Parathyroid adenoma (tissue), 2 donors: ENCODE data around the gene C20orf204.

Experiments used
- H2AFZ ChIP-seq: fragments of 300-600 bp; sonication (generic); one replicate; pipeline ENCODE4 v1.7.0; 2017; ENCODE audit warnings: antibody characterized with exemption, mild to moderate bottlenecking
- H3K27ac ChIP-seq: fragments of 300-600 bp; sonication (generic); one replicate; pipeline ENCODE4 v1.7.0; 2017
- H3K27me3 ChIP-seq: fragments of 300-600 bp; sonication (generic); one replicate; pipeline ENCODE4 v1.7.0; 2017; ENCODE audit warnings: low read length; ENCODE audit not compliant: control insufficient read depth, insufficient read depth
- H3K36me3 ChIP-seq: fragments of 300-600 bp; sonication (generic); one replicate; pipeline ENCODE4 v1.7.0; 2017; ENCODE audit warnings: low read length; ENCODE audit not compliant: control insufficient read depth, insufficient read depth
- H3K4me1 ChIP-seq: fragments of 300-600 bp; sonication (generic); one replicate; pipeline ENCODE4 v1.7.0; 2017; ENCODE audit warnings: control low read depth
- H3K4me2 ChIP-seq: fragments of 300-600 bp; sonication (generic); one replicate; pipeline ENCODE4 v1.7.0; 2017; ENCODE audit warnings: low read length
- H3K4me3 ChIP-seq: fragments of 300-600 bp; sonication (generic); one replicate; pipeline ENCODE4 v1.7.0; 2017; ENCODE audit warnings: low read depth, low read length
- H3K79me2 ChIP-seq: fragments of 300-600 bp; sonication (generic); one replicate; pipeline ENCODE4 v1.7.0; 2017; ENCODE audit warnings: control low read depth
- H3K9ac ChIP-seq: fragments of 300-600 bp; sonication (generic); one replicate; pipeline ENCODE4 v1.7.0; 2017; ENCODE audit warnings: mild to moderate bottlenecking
- H3K9me3 ChIP-seq: fragments of 300-600 bp; sonication (generic); one replicate; pipeline ENCODE4 v1.7.0; 2017; ENCODE audit warnings: low read length; ENCODE audit not compliant: control insufficient read depth
- TF ChIP-seq, protein P1 (sequence below): fragments of 300-600 bp; sonication (generic); IDR thresholded peaks from one replicate; pipeline ENCODE4 v1.7.0; 2017; ENCODE audit warnings: antibody characterized with exemption, mild to moderate bottlenecking
- donor health status: primary hyperparathyroidism.

Gene C20orf204

DNA sequence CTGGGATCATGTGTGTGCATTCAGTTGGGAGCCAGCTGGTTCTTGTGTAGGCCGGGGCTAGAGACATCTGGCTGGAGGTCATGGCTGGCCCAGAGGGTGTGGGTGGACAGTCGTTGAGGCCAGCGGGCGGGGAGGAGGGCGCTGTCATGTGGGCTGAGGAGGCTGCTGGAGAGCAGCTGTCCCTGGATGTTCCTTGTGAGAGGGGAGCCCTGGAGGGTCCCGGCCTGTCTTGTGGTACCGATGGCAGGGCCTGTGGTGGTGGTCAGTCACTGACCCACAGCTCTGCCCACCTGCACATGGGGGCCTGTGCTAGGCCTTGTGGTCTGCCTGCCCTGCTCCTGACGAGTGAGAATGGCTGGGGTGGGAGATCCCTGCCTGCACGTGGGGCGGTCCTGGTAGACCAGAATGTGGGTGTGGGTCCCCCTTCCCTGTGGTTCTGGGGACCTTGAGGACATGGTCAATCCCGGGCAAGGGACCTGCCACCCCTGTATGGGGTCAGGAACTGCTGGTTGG lies 1.9 kb upstream of the C20orf204 start:
- H3K4me2 ChIP-seq = no peak overlapping the region
- H3K9ac ChIP-seq = no peak overlapping the region
- H3K4me3 ChIP-seq = no peak overlapping the region
- TF ChIP-seq, protein P1, sequence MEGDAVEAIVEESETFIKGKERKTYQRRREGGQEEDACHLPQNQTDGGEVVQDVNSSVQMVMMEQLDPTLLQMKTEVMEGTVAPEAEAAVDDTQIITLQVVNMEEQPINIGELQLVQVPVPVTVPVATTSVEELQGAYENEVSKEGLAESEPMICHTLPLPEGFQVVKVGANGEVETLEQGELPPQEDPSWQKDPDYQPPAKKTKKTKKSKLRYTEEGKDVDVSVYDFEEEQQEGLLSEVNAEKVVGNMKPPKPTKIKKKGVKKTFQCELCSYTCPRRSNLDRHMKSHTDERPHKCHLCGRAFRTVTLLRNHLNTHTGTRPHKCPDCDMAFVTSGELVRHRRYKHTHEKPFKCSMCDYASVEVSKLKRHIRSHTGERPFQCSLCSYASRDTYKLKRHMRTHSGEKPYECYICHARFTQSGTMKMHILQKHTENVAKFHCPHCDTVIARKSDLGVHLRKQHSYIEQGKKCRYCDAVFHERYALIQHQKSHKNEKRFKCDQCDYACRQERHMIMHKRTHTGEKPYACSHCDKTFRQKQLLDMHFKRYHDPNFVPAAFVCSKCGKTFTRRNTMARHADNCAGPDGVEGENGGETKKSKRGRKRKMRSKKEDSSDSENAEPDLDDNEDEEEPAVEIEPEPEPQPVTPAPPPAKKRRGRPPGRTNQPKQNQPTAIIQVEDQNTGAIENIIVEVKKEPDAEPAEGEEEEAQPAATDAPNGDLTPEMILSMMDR = no peak
- no peaks in the 10 kb centered on the region for H3K79me2 ChIP-seq
- H3K36me3 ChIP-seq = no peaks in the 10 kb centered on the region
- no peaks in the 10 kb centered on the region for H3K9me3 ChIP-seq
- H3K27ac ChIP-seq = no peak overlapping the region
- no peak overlapping the region for H2AFZ ChIP-seq
- H3K27me3 ChIP-seq = no peaks in the 10 kb centered on the region
- no peaks in the 10 kb centered on the region for H3K4me1 ChIP-seq

DNA sequence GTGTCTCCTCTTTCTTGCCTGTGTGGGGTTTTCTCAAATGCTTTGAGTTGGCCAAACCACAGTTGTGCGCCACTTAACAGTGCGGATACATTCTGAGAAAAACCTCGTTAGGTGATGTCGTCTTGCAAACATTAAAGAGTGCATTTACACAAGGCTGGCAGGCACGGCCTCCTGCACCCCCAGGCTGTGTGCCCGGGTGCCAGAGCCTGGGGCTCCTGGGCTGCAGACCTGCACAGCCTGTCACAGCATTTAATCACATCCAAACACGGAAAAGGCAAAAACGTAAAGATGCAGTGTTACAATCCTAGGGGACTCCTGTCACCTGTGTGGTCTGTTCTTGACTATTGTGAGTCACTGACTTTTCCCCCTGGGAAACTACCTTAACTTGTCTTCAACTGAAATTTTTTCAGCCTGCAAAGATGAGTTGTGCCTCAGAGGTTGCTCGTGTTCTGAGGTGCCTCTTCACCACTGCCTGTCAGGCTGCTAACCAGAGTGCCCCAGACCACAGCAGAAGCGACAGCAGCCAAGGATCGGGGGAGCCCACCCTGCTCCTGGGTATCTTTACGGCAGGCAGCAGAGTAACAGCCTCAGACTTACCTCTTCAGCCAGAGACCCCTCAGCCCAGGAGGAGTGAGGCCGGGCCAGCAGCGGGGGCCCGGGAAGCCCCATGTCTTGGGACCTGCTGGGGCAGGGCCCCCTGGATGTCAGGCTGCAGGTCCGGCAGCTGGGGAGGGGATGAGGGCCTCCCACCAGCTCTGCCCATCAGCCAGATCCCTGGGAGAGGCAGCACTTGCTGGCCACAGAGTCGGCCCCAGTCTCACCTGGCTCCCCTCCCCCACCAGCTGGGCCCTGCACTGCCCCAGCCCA lies 683 bp upstream of the C20orf204 start:
- no peaks in the 10 kb centered on the region for H3K79me2 ChIP-seq
- H2AFZ ChIP-seq = no peak overlapping the region
- H3K9ac ChIP-seq = no peak overlapping the region
- H3K4me1 ChIP-seq = peaks cover 4% of the 10 kb centered on the region
- no peak overlapping the region for H3K4me2 ChIP-seq
- no peaks in the 10 kb centered on the region for H3K36me3 ChIP-seq
- no peaks in the 10 kb centered on the region for H3K9me3 ChIP-seq
- H3K27ac ChIP-seq = no peak overlapping the region
- H3K27me3 ChIP-seq = no peaks in the 10 kb centered on the region
- no peak overlapping the region for H3K4me3 ChIP-seq
- TF ChIP-seq, protein P1 = no peak

DNA sequence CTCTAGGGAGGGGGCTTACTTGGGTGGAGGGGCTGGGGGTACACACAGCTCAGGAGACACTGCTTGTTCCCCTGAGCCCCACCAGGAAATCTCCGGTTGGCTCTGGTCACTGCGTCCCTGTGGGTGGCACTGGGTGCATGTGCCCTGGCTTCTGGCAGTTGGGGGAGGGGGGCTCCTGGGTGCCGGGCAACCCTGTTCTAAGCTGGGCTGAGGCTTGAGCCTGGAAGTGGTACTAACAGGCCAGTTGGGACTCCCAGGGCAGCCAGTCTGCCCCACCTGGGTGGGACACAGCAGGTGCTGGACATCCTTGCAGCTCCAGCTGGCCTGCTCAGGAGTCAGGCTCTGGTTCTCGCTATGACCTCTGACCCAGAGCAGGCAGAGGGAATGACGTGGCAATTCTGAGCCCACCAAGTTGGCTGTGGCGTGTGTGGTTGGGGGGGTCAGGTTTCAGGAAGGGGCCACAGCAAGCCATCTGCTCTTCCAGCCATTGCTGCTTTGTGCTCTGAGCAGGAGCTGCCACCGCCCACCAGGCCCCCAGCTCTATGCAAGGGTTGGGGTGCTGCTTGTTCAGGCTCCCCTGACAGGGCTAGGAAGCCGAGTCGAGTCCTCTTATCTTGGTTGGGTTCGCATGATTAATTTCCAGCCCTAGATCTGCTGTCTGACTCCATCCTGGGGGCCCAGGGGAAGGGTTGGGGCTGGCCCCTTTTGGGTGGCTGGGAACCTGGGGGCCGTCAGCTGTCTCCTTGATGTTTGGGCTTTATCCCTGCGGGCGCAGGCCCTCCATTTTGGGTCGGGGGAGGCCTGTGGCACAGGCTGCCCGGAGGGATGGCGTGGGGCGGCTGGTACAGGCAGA lies 590 bp downstream of the C20orf204 start:
- no peak overlapping the region for H3K4me2 ChIP-seq
- no peaks in the 10 kb centered on the region for H3K27me3 ChIP-seq
- no peak overlapping the region for H3K4me3 ChIP-seq
- no peak overlapping the region for H3K9ac ChIP-seq
- H3K4me1 ChIP-seq = peaks cover 4% of the 10 kb centered on the region
- no peak overlapping the region for H2AFZ ChIP-seq
- H3K9me3 ChIP-seq = no peaks in the 10 kb centered on the region
- no peaks in the 10 kb centered on the region for H3K79me2 ChIP-seq
- TF ChIP-seq, protein P1 = no peak
- no peak overlapping the region for H3K27ac ChIP-seq
- H3K36me3 ChIP-seq = no peaks in the 10 kb centered on the region

DNA sequence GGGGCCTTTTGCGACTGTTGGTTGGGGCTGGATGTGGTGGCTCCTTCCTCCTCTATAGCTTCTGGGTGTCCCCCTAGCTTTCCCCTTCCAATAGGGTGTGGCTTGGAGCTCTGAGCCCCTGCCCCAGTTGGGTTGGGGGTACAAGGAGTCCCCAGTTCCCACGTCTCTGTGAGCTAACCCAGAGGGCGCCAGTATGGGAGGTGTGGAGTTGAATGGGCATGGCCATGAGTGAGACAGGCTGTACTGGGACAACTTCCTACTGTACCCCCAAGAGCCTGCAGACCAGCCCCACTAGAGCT lies 1.2 kb downstream of the C20orf204 start:
- Histone ChIP-seq H2AFZ (no peak overlapping the region), H3K4me2 (no peak overlapping the region), H3K27me3 (no peaks in the 10 kb centered on the region), H3K4me1 (peaks cover 4% of the 10 kb centered on the region), H3K27ac (no peak overlapping the region), H3K36me3 (no peaks in the 10 kb centered on the region), H3K9ac (no peak overlapping the region), H3K4me3 (no peak overlapping the region), H3K79me2 (no peaks in the 10 kb centered on the region), H3K9me3 (no peaks in the 10 kb centered on the region)
- TF ChIP-seq, protein P1 = no peak
